ENCODE results near the gene ESR1.

DNA sequence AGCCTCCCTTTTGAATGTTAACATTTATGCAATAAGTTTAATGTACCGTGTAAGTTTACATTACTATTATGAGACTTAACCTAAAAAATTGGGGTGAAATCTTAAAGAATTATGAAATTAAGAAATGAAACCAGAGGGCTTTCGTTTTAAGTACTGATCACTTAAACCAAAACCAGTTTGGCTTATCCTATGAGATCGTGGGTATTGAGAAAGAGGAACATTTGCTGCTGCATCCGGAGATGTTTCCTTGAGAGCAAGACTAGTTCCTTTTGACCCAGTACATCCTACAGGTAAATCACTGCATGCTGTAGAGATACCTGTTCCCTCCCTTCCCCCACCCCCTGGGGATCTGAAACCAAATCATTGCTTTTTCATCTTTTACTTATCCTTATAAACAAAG lies 201.3 kb downstream of the ESR1 start:
- TF ChIP-seq, protein P1, sequence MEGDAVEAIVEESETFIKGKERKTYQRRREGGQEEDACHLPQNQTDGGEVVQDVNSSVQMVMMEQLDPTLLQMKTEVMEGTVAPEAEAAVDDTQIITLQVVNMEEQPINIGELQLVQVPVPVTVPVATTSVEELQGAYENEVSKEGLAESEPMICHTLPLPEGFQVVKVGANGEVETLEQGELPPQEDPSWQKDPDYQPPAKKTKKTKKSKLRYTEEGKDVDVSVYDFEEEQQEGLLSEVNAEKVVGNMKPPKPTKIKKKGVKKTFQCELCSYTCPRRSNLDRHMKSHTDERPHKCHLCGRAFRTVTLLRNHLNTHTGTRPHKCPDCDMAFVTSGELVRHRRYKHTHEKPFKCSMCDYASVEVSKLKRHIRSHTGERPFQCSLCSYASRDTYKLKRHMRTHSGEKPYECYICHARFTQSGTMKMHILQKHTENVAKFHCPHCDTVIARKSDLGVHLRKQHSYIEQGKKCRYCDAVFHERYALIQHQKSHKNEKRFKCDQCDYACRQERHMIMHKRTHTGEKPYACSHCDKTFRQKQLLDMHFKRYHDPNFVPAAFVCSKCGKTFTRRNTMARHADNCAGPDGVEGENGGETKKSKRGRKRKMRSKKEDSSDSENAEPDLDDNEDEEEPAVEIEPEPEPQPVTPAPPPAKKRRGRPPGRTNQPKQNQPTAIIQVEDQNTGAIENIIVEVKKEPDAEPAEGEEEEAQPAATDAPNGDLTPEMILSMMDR (IDR thresholded peaks at IDR 0.05; ENCODE audit: low read length) = no peak
- TF ChIP-seq EZH2 (optimal IDR thresholded peaks at IDR 0.05; ENCODE audit: low read depth, low read length) (no peak), EZH2phosphoT487 (IDR thresholded peaks at IDR 0.05; ENCODE audit: low read length) (no peak)

Measured in MM.1S (cell line).